RWPE2 (cell line): ENCODE data around the gene KLHL30.

Experiments
- ATAC-seq: fragments of 200-7000 bp; cut with Tn5 transposase; 3 replicates; pipeline ENCODE4 v1.9.1; 2021; ENCODE audit warnings: low read depth
- DNase-seq: peaks from one replicate; pipeline ENCODE4 v3.0.0-alpha.2; 2020; ENCODE audit warnings: low spot score
- H3K27ac ChIP-seq: fragments of 450-650 bp; 2 replicates; pipeline ENCODE4 v1.5.1; 2017; ENCODE audit warnings: mild to moderate bottlenecking; ENCODE audit not compliant: poor library complexity, severe bottlenecking
- H3K27me3 ChIP-seq: fragments of 250-450 bp; sonication (Bioruptor Pico); 2 replicates; pipeline ENCODE4 v1.5.1; 2021; ENCODE audit warnings: mild to moderate bottlenecking, moderate library complexity; ENCODE audit not compliant: insufficient read depth, poor library complexity, severe bottlenecking
- H3K36me3 ChIP-seq: fragments of 250-450 bp; sonication (Bioruptor Pico); 2 replicates; pipeline ENCODE4 v1.5.1; 2020; ENCODE audit warnings: low read depth, mild to moderate bottlenecking, moderate library complexity
- H3K4me1 ChIP-seq: fragments of 250-450 bp; sonication (Bioruptor Pico); 2 replicates; pipeline ENCODE4 v1.5.1; 2021; ENCODE audit warnings: mild to moderate bottlenecking, moderate library complexity; ENCODE audit not compliant: insufficient read depth, poor library complexity, severe bottlenecking
- H3K4me3 ChIP-seq: fragments of 250-450 bp; sonication (Bioruptor Pico); 2 replicates; pipeline ENCODE4 v1.5.1; 2021; ENCODE audit warnings: mild to moderate bottlenecking, moderate library complexity; ENCODE audit not compliant: severe bottlenecking
- H3K9me3 ChIP-seq: fragments of 250-450 bp; sonication (Bioruptor Pico); 2 replicates; pipeline ENCODE4 v1.5.1; 2021; ENCODE audit warnings: mild to moderate bottlenecking, moderate library complexity; ENCODE audit not compliant: severe bottlenecking
- CTCF ChIP-seq: fragments of 450-650 bp; IDR thresholded peaks from one replicate; pipeline ENCODE4 v1.5.1; 2017; ENCODE audit warnings: mild to moderate bottlenecking, moderate library complexity; ENCODE audit not compliant: poor library complexity, severe bottlenecking

Gene KLHL30

GRCh38 chr2:238159661-238160205 is 21.3 kb downstream of the KLHL30 start:
- Histone ChIP-seq H3K4me3 (peak overlapping the region; percentile 86), H3K27ac (no peak overlapping the region), H3K27me3 (peaks cover 12% of the 10 kb centered on the region), H3K9me3 (no peaks in the 10 kb centered on the region), H3K4me1 (peaks cover 3% of the 10 kb centered on the region), H3K36me3 (no peaks in the 10 kb centered on the region)
- no peak for TF ChIP-seq CTCF
- peak; percentile 57 for DNase-seq
- ATAC-seq: no peak

DNA sequence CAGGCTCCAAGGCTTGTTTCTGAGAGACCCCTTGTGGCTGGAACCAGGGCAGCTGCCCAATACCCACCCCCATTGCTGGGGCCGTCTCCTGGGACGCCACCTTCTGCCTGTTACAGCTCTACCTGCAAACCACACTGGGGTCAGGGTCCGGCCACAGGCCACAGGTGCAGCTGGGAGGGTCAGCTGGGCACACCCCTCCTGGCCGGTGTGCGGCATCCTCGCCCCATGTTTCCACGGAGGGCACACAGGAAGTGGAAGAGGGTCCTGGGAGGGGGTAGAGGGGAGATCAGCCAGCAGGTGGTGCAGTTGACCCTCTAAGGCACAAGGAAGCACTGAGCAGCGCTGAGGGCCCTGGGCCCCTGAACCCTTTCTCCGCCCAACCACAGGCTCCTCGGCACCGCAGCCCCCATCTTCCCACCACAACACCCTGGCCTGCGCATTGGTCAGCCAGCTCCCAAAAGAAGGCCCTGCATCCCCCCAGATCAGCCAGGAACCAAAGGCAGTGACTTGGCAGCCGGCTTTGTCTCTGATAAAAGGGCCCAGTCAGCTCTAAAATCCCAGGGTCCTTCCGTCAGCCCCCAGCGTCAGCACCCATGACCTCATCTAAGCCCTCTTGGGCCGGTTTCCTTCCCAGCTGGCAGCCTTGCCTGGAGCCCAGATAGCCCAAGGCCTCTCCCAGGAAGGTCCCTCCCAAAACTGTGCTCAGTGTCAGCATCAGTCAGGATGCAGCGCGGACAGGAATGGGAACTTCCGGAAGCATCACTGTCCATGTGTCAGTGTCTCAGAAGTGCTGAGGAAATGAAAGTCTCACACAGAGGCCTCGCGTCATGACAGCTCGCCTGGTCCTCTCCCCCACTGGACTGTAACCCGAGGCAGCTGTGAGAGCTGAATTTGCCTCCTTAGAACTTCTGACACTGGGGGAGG is 22.0 kb downstream of the KLHL30 start:
- Histone ChIP-seq H3K27ac (no peak overlapping the region), H3K9me3 (no peaks in the 10 kb centered on the region), H3K4me3 (no peak overlapping the region), H3K27me3 (peaks cover 12% of the 10 kb centered on the region), H3K4me1 (peaks cover 3% of the 10 kb centered on the region), H3K36me3 (no peaks in the 10 kb centered on the region)
- TF ChIP-seq CTCF: peak; percentile 22
- ATAC-seq (no peak), DNase-seq (peak; percentile 47)

DNA sequence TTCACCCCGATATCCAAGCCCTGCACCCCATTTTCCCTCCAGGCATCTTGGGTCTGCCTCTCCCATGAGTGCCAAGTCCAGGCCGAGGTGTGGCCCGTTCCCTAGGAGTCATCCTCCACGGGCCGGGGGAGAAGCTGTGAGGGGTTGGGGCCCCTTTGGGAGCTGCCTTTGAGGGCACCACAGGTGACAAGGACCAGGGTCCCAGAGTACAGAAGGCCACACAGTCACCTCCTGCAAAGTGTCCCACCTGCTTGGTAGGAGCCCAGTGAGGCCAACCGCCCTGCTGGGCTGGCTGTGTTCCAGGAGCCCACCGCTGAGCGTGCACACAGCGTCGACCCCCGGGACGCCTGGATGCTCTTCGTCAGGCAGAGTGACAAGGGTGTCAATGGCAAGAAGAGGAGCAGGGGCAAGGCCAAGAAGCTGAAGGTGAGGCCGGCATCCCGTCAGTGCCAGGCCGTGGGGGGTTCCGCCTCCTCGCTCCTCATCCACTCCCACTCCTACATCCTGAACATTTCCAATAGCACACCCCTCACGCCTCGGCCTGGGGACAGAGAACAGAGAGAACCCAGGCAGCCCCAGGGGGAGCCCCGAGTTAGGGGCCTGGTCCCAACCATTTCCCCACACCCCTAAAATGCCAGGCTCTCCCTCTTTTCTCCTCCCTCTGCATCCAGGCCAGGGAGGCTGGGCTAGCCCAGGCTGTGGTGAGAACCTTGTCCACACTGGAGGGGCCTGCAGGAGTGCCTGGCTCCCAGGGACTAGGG is 23.0 kb downstream of the KLHL30 start:
- peak; percentile 54 for DNase-seq
- no peak overlapping the region for H3K27ac ChIP-seq
- H3K36me3 ChIP-seq: no peaks in the 10 kb centered on the region
- peaks cover 12% of the 10 kb centered on the region for H3K27me3 ChIP-seq
- no peaks in the 10 kb centered on the region for H3K9me3 ChIP-seq
- peaks cover 3% of the 10 kb centered on the region for H3K4me1 ChIP-seq
- no peak for ATAC-seq
- H3K4me3 ChIP-seq: no peak overlapping the region
- no peak for TF ChIP-seq CTCF

DNA sequence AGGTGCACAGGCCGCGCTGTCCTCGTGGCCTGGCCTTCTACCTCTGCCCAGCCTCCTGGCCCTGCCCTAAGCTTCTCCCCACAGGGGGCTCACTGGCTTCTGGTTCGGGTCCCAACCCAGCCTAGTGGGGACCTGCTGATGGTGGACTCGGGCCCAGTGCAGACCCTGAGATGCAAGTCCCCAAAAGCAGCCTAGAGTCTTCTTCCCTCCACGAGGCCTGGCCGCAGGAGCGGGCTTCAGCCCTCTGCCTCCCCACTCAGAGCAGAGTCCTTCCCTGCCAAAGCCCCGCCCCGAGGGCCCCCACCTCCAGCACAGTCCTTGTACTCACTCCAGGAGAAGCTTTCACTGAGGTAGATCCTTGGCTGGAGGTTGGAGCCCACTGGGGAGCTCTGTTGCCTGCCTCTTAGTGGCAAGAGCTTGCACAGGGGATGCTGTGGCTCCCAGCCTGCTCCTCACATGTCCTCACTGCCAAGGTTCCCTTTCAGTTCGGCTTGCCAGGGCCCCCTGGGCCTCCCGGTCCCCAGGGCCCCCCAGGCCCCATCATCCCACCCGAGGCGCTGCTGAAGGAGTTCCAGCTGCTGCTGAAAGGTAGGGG is 23.9 kb downstream of the KLHL30 start:
- Histone ChIP-seq H3K9me3 (no peaks in the 10 kb centered on the region), H3K4me1 (peaks cover 3% of the 10 kb centered on the region), H3K27ac (no peak overlapping the region), H3K4me3 (no peak overlapping the region), H3K27me3 (peaks cover 12% of the 10 kb centered on the region), H3K36me3 (no peaks in the 10 kb centered on the region)
- TF ChIP-seq CTCF: no peak
- ATAC-seq (no peak), DNase-seq (peak; percentile 34)
